GM10266 (cell line): ENCODE data around the gene MYH9.
"Not testable (repeated sequence)": the region's sequence is repeated elsewhere in the genome, so short reads cannot be mapped to it uniquely, and the experiment has no call there.

Experiments used
- DNase-seq: peaks from one replicate; pipeline ENCODE4 v3.0.0; 2012; ENCODE audit errors: extremely low spot score
- CTCF ChIP-seq: IDR thresholded peaks from 2 replicates; pipeline ENCODE4 v1.5.1; 2012; ENCODE audit warnings: mild to moderate bottlenecking, low read depth; ENCODE audit not compliant: control insufficient read depth, insufficient read depth; ENCODE audit errors: missing control alignments

MYH9 gene

GRCh38 chr22:36397131-36398093, 9.6 kb upstream of the MYH9 start:
- no peak for DNase-seq
- no peak for TF ChIP-seq CTCF

- no peak for DNase-seq
Measured at GRCh38 chr22:36395915-36396314, 8.1 kb upstream of the MYH9 start.

DNA sequence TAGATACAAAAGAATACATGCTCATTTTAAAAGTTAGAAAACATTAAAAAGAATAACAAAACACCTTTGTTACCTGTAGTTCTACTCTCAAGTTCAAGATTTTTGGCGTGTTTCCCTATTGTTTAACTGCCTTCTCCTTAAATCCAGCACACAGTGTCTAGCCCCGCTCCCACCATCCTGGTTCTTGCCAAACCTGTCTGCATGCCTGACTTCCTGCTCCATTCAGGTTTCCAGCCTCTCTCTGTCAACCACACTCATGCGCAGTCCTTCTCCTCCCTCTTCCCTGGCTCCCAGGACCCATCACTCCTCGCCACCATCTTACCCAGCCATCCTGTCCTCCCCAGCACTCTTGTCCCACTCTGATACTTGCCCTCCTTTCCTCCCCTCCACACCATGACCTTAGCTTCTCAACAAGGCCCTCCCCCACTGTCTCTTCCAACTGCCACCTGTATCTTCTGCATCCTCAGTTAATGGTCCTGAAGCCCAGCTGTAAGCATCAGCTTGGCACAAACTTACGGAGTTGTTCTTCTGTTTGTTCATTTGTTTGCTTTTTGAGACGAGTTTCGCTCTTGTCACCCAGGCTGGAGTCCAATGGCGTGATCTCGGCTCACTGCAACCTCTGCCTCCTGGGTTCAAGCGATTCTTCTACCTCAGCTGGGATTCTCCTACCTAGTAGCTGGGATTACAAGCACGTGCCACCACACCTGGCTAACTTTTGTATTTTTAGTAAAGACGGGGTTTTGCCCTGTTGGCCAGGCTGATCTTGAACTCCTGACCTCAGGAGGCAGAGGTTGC, 7.5 kb upstream of the MYH9 start:
- no peak for DNase-seq
- TF ChIP-seq CTCF = no peak

More at GRCh38 chr22:36395915-36396314, 8.1 kb upstream of the MYH9 start:
- TF ChIP-seq CTCF = no peak

GRCh38 chr22:36391638-36392037, 3.9 kb upstream of the MYH9 start:
- no peak for TF ChIP-seq CTCF
- no peak for DNase-seq

DNA sequence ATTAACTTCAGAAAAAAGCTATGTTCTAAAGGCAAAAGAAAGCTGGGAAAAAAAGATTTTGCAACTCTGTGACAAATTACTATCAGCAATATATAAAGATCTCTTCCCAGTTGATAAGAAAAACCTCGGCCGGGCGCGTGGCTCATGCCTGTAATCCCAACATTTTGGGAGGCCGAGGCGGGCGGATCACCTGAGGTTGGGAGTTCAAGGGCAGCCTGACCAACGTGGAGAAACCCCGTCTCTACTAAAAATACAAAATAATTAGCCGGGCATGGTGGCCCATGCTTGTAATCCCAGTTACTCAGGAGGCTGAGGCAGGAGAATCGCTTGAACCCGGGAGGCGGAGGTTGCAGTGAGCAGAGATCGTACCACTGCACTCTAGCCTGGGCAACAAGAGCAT, 1.4 kb upstream of the MYH9 start:
- DNase-seq = not testable (repeated sequence)

DNA sequence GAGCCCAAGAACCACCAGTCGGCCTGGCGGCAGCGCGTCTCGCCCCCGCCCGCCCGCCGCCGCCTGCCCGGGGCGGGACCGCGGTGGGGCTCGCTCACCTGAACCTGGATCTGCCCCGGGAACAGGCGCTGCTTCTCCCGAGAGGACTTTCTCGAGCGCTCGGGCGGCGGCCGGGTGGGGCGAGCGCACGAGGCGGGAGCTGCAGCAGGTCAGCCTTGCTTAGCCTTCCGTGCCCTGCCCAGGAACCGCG, 133 bp downstream of the MYH9 start:
- DNase-seq = no peak
- TF ChIP-seq CTCF = no peak

- no peak for TF ChIP-seq CTCF
- peak; percentile 66 for DNase-seq
Measured at GRCh38 chr22:36386900-36387708, 663 bp downstream of the MYH9 start.
